ENCODE measurements around the gene CACNA1F.

CACNA1F gene

GRCh38 chrX:49268702-49269009 lies 35.5 kb upstream of the CACNA1F start:
- TF ChIP-seq CTCF (IDR thresholded peaks at IDR 0.05; ENCODE audit: borderline replicate concordance, control extremely low read depth, extremely low read depth, insufficient read depth, missing control alignments), result no peak
- in situ Hi-C loops (cut with MboI; ENCODE audit: low sequenced_read_pairs, unreplicated experiment), result no loop called here
- DNase-seq (ENCODE audit: low spot score), result no peak

GRCh38 chrX:49266523-49267445 lies 33.6 kb upstream of the CACNA1F start:
- no peak for DNase-seq (ENCODE audit: low spot score)
- in situ Hi-C loops (cut with MboI; ENCODE audit: low sequenced_read_pairs, unreplicated experiment), result no loop called here
- TF ChIP-seq CTCF (IDR thresholded peaks at IDR 0.05; ENCODE audit: borderline replicate concordance, control extremely low read depth, extremely low read depth, insufficient read depth, missing control alignments), result no peak

GRCh38 chrX:49264460-49264859 lies 31.3 kb upstream of the CACNA1F start, which contains the start of gene FOXP3:
Gene FOXP3, minus strand, starts transcription at chrX:49264710. Its CDS starts 6,205 bp downstream, at chrX:49258505.
- TF ChIP-seq CTCF (IDR thresholded peaks at IDR 0.05; ENCODE audit: borderline replicate concordance, control extremely low read depth, extremely low read depth, insufficient read depth, missing control alignments), result no peak
- no peak for DNase-seq (ENCODE audit: low spot score)
- in situ Hi-C loops (cut with MboI; ENCODE audit: low sequenced_read_pairs, unreplicated experiment), result no loop called here

GRCh38 chrX:49263631-49264030 lies 30.5 kb upstream of the CACNA1F start:
- no peak for TF ChIP-seq CTCF (IDR thresholded peaks at IDR 0.05; ENCODE audit: borderline replicate concordance, control extremely low read depth, extremely low read depth, insufficient read depth, missing control alignments)
- no peak for DNase-seq (ENCODE audit: low spot score)
- in situ Hi-C loops (cut with MboI; ENCODE audit: low sequenced_read_pairs, unreplicated experiment), result no loop called here

- in situ Hi-C loops (cut with MboI; ENCODE audit: low sequenced_read_pairs, unreplicated experiment), result no loop called here
- no peak for TF ChIP-seq CTCF (IDR thresholded peaks at IDR 0.05; ENCODE audit: borderline replicate concordance, control extremely low read depth, extremely low read depth, insufficient read depth, missing control alignments)
- no peak for DNase-seq (ENCODE audit: low spot score)
These were observed 29.5 kb upstream of the CACNA1F start for GRCh38 chrX:49262603-49263002.

- no peak for TF ChIP-seq CTCF (IDR thresholded peaks at IDR 0.05; ENCODE audit: borderline replicate concordance, control extremely low read depth, extremely low read depth, insufficient read depth, missing control alignments)
- DNase-seq (ENCODE audit: low spot score), result no peak
- in situ Hi-C loops (cut with MboI; ENCODE audit: low sequenced_read_pairs, unreplicated experiment), result no loop called here
These were observed 27.3 kb upstream of the CACNA1F start for GRCh38 chrX:49260221-49260985.

Data from GM13976 (cell line).